Ramos (cell line): ENCODE results near the gene ARSG.
"Not testable (repeated sequence)": the region's sequence is repeated elsewhere in the genome, so short reads cannot be mapped to it uniquely, and the experiment has no call there.

Experiments
- in situ Hi-C: fragments of 300-500 bp; cut with MboI; formaldehyde crosslinking; loops from one replicate; pipeline ENCODE4 v1.14.3; 2022; ENCODE audit warnings: low sequenced_read_pairs; ENCODE audit not compliant: unreplicated experiment

The ARSG gene

DNA sequence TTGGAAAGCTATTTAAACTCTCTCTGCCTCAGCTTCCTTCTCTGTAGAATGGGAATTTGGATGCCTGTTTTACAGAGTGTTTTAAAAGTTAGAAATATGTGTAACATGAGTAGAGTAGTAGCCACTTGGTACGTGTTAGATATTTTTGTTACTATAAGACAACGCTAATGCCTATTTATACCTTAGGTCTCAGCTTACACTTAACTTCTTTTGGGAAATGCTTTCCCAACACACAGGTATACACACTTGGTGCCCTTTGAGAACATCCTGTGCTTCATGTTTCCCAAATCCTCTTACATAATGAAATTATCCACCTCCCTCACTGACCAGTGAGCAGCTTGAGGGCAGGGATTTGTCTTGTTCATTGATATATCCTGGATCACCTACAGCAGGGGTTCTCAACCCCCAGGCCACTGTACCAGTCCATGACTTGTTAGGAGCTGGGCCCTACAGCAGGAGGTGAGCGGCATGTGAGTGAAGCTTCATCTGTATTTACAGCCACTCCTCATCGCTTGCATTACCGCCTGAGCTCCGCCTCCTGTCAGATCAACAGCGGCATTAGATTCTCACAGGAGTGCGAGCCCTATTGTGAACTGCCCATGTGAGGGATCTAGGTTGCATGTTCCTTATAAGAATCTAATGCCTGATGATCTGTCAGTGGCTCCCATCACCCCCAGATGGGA is 33.5 kb downstream of the ARSG start:
- in situ Hi-C loops: no loop called here

DNA sequence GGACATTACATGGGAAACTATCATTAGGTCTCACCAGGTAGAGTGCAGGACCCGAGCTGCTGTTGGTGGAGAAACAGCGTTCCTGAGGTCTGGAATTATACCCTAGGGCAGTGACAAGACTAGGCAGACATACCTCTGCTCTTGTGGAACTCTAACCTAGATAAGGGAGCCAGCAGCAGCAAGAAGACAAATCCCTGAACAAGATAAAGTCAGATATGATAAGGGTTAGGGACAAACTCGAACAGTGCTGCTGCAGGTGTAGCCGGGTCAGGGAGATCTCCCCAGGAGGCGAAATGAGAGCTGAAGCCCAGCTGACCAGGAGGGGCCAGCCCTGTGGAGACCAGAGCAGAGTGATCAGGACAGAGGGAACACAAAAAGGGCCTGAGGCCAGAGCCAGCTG is 34.7 kb downstream of the ARSG start:
- in situ Hi-C loops: no loop called here

- in situ Hi-C loops: no loop called here
These were observed 35.4 kb downstream of the ARSG start for GRCh38 chr17:68326681-68327080.

DNA sequence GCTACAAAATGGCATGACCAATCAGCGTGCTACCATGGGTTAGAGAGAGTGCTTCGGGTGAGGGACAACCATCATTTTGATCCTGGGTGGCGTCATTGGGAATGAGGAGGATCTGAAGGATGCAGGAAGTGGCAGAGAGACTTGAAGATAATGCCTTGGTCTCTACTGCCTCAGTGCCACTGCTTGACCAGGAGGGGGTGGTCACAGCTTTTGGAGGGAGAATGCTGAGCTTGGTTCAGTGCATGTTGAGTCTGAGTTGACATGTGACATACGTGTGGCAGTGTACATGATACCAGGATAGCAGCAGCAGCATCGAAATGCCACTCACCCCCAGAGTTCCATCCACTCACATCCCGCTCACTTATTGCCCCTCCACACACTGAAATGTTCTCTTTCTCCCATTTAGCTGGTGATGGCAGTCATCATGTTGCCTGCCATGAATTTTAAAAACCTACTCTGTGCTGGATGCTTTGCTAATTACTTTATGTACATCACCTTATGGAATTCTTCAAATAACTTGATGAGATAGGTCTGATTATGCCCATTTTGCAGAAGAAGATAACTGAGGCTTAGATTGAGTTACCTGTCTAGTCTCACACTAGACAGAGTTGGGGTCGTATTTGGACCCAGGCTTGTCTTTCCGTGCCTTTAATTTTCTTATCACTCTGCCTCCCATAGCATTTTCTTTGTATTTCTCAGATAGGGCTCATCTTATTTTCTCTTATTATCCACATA is 36.7 kb downstream of the ARSG start:
- in situ Hi-C loops: no loop called here

GRCh38 chr17:68328676-68329075 is 37.4 kb downstream of the ARSG start:
- in situ Hi-C loops: no loop called here

GRCh38 chr17:68329331-68329730 is 38.0 kb downstream of the ARSG start:
- in situ Hi-C loops: no loop called here

DNA sequence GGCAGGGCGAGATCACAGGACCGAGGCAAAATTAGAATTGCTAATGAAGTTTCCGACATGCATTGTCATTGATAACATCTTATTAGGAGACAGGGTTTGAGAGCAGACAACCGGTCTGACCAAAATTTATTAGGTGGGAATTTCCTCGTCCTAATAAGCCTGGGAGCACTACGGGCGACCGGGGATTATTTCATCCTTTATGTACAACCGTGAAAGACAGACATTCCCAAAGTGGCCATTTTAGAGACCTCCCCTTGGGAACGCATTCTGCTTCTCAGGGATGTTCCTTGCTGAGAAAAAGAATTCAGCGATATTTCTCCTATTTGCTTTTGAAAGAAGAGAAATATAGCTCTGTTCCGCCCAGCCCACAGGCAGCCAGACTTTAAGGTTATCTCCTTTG is 40.6 kb downstream of the ARSG start:
- in situ Hi-C loops: not testable (repeated sequence)

DNA sequence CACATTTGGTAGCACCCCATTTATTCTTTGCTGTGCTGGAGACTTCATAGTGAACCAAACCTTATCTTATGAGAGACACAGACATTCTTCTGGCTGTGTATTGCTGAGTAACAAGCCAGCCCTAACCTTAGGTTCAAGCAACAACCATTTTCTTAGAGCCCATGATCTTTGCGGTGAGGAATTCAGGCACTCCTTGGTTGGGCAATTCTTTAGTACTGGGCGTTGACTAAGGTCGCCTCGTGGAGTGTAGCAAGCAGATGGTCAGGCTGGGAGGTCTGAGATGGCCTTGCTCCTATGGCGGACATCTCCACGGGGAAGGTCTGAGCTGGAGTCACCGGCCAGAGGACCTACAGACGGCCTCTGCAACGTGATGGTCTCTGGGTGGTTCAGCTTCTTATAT is 43.1 kb downstream of the ARSG start:
- in situ Hi-C loops: no loop called here

- in situ Hi-C loops: no loop called here
These were observed 50.2 kb downstream of the ARSG start for GRCh38 chr17:68341482-68341881.

DNA sequence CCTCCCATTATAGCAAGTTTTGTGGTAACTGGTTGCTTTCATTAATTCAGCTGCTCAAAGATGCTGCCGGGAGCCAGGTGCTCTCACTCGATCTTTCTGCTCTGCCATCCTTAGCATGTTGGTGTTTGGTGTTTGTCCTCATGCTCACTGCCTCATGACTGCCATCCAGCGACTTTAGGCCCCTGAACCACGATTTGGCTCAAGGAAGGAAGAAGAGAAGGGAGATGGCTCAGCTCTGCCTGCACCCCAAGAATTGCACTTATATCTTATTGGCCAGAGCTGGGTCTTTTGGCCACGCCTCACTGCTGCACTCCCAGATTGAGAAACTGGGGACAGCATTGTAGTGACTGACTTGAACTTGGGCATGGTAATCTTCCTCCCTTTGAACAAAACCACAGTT is 52.7 kb downstream of the ARSG start:
- in situ Hi-C loops: no loop called here

DNA sequence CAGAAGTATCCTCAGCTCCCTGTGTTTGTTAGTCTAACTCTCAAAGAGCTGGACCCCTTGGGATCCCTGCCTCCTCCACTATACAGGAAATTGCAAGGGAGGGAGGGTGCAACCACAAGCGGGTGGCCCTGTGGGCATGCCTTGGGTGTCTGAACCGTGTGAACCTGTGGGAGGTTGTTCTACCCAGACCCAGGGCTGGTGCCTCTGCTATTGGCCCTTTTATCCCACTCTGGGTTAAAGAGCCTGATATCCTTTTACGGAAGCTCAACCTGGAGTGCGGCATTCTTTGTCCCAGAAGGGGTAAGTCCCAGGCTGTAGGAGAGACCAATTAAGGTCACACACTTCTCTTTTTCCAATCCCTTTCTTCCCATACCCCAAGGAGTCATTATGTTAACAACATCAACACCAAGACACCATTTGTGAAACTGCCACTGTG is 53.4 kb downstream of the ARSG start:
- in situ Hi-C loops: no loop called here

- in situ Hi-C loops: no loop called here
These were observed 55.2 kb downstream of the ARSG start for GRCh38 chr17:68346448-68346847.

- in situ Hi-C loops: no loop called here
These were observed 56.1 kb downstream of the ARSG start for GRCh38 chr17:68347380-68347779.

GRCh38 chr17:68349157-68349556 is 57.9 kb downstream of the ARSG start:
- in situ Hi-C loops: no loop called here

DNA sequence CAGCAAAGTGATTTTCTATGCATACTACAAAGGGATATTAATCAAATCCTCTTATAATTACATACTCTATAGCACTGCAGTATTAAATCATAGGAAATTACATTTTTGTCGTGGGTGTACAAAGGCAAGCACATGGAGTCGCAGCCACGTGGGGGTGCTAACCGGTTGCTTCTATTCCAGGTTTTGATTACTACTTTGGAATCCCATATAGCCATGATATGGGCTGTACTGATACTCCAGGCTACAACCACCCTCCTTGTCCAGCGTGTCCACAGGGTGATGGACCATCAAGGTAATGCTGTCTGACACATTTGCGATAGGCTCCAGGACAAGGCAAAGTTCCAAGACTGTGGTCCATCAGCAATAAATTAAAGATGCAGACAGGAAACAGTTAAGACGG is 60.1 kb downstream of the ARSG start:
- in situ Hi-C loops: no loop called here

DNA sequence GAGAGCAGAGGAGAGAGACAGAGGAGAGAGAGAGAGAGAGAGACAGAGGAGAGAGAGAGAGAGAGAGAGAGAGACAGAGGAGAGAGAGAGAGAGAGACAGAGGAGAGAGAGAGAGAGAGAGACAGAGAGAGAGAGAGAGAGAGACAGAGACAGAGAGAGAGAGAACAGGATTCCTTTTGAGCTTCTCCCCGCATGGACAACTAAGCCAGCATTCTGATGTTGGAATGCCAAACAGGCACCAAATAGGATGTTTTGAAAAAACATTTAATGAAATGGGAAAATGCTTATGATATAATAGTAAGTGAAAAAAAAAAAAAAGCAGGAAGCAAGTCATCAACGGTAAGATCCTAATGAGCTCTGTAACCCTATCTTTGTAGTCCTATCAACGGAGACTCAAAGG is 60.7 kb downstream of the ARSG start:
- in situ Hi-C loops: no loop called here

DNA sequence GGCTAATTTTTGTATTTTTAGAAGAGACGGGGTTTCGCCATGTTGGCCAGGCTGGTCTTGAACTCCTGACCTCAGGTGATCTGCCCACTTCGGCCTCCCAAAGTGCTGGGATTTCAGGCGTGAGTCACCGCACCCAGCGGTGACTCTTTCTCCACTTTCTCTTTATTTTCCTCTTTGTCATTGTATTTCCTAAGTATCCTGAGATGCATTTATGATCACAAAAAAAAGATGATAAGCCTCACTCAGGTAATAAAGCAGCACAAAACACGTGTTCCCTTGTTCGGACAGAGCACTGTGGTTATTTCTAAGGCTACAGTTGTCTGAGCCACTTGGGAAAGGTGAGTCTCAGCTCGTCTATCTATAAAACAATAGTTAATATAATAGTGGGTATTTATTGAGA is 61.4 kb downstream of the ARSG start:
- in situ Hi-C loops: not testable (repeated sequence)

DNA sequence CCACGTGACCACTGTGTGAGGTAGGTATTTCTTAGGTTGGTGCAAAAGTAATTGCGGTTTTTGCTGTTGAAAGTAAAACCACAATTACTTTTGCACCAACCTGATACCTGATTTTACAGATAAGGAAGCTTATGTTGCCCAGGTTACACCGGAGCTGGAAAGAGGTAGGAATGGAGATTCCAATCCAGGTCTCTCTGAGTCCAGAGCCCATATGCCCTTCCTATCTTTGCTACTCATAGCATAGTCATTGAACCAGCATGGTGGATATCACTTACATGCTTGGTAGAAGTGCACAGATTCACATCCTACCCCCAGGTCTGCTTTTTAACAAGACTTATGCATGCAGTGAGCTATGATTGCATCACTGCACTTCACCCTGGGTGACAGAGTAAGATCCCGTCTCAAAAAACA is 61.8 kb downstream of the ARSG start:
- in situ Hi-C loops: no loop called here

DNA sequence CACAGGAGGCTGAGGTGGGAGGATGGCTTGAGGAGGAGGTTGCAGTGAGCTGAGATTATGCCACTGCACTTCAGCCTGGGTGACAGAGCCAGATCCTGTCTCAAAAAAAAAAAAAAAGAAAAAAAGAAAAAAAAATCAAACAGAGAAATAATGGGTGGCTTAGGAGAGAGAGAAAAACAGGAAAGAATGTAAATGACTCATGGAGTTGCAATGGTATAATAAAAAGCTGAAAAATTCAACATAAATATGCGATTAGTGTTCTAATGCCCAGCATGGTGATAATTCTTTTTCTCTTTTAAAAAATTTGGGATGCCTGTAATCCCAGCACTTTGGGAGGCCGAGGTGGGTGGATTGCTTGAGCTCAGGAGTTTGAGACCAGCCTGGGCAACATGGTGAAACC is 63.0 kb downstream of the ARSG start:
- in situ Hi-C loops: not testable (repeated sequence)

GRCh38 chr17:68355108-68355507 is 63.8 kb downstream of the ARSG start:
- in situ Hi-C loops: not testable (repeated sequence)

- in situ Hi-C loops: no loop called here
These were observed 65.2 kb downstream of the ARSG start for GRCh38 chr17:68356520-68356919.

GRCh38 chr17:68356949-68357455 is 65.7 kb downstream of the ARSG start:
- in situ Hi-C loops: no loop called here
